Loucy (cell line): Measurements from ENCODE around the gene DENND5A.

ENCODE experiments used
- CTCF ChIP-seq: fragments of 200-600 bp; sonication (generic); conservative IDR thresholded peaks from 2 replicates; pipeline ENCODE4 v1.5.1; 2014; ENCODE audit warnings: mild to moderate bottlenecking, antibody characterized with exemption, low read length
- EZH2phosphoT487 ChIP-seq: fragments of 200-600 bp; IDR thresholded peaks from 2 replicates; pipeline ENCODE4 v1.6.1; 2018; ENCODE audit warnings: antibody characterized with exemption, mild to moderate bottlenecking, moderate library complexity, borderline replicate concordance

GRCh38 chr11:9206496-9206895 is 58.7 kb downstream of the DENND5A start:
- TF ChIP-seq CTCF (no peak), EZH2phosphoT487 (no peak)
